ENCODE results near the gene PKIG. TPM values are rescaled to one million over a fixed set of nuclear protein-coding genes. Genes with fewer than 3 reads are reported as not detected.

The PKIG gene
- polyA plus RNA-seq, 1 donor from 2014 or later: 174 TPM

GRCh38 chr20:44593751-44594150, 11.4 kb downstream of the PKIG start:
- H3K4me3 ChIP-seq (ENCODE audit: low read length): no peak overlapping the region
- TF ChIP-seq EP300 (conservative IDR thresholded peaks at IDR 0.05; ENCODE audit: poor library complexity, severe bottlenecking): no peak
- TF ChIP-seq MXI1 (conservative IDR thresholded peaks at IDR 0.05; ENCODE audit: poor library complexity, severe bottlenecking): no peak
- no peak for TF ChIP-seq TAF1 (IDR thresholded peaks at IDR 0.05; ENCODE audit: low read depth)
- no peak for TF ChIP-seq POLR2AphosphoS5 (IDR thresholded peaks at IDR 0.05)
- TF ChIP-seq REST (IDR thresholded peaks at IDR 0.05; ENCODE audit: borderline replicate concordance): no peak
- no peak for TF ChIP-seq SMC3 (conservative IDR thresholded peaks at IDR 0.05; ENCODE audit: poor library complexity)
- no peak for TF ChIP-seq CTCF (IDR thresholded peaks at IDR 0.05; ENCODE audit: poor library complexity, severe bottlenecking)
- TF ChIP-seq EZH2 (IDR thresholded peaks at IDR 0.05; ENCODE audit: borderline replicate concordance, insufficient read depth, low read length, poor library complexity, severe bottlenecking): no peak
- no peak for TF ChIP-seq RAD21 (conservative IDR thresholded peaks at IDR 0.05)
- H3K27ac ChIP-seq (ENCODE audit: low read length): no peak overlapping the region
- no peaks in the 10 kb centered on the region for H3K79me2 ChIP-seq (replicated peaks; ENCODE audit: insufficient read depth, low read length)
- no peaks in the 10 kb centered on the region for H3K9me3 ChIP-seq (ENCODE audit: low read length)
- H3K27me3 ChIP-seq (ENCODE audit: insufficient read depth, low read depth, low read length): no peaks in the 10 kb centered on the region
- no peak overlapping the region for H3K9ac ChIP-seq (ENCODE audit: low read length)
- H4K20me1 ChIP-seq (ENCODE audit: insufficient read depth): no peaks in the 10 kb centered on the region
- H3F3A ChIP-seq (ENCODE audit: insufficient read depth, low read length, poor library complexity, severe bottlenecking): no peaks in the 10 kb centered on the region
- H3K4me2 ChIP-seq (ENCODE audit: low read length): no peak overlapping the region
- no peak overlapping the region for H2AFZ ChIP-seq (ENCODE audit: low read depth, low read length)
- no peaks in the 10 kb centered on the region for H3K9me2 ChIP-seq (ENCODE audit: insufficient read depth, low read length)
- no peaks in the 10 kb centered on the region for H3K36me3 ChIP-seq (ENCODE audit: insufficient read depth, low read length)

- Histone ChIP-seq H3K79me2 (replicated peaks; ENCODE audit: insufficient read depth, low read length) (no peaks in the 10 kb centered on the region), H2AFZ (ENCODE audit: low read depth, low read length) (no peak overlapping the region), H3K4me3 (ENCODE audit: low read length) (no peak overlapping the region), H3K4me2 (ENCODE audit: low read length) (no peak overlapping the region), H3K9me2 (ENCODE audit: insufficient read depth, low read length) (no peaks in the 10 kb centered on the region), H4K20me1 (ENCODE audit: insufficient read depth) (no peaks in the 10 kb centered on the region), H3K9ac (ENCODE audit: low read length) (no peak overlapping the region), H3K27ac (ENCODE audit: low read length) (no peak overlapping the region), H3K27me3 (ENCODE audit: insufficient read depth, low read depth, low read length) (no peaks in the 10 kb centered on the region), H3K9me3 (ENCODE audit: low read length) (no peaks in the 10 kb centered on the region), H3F3A (ENCODE audit: insufficient read depth, low read length, poor library complexity, severe bottlenecking) (no peaks in the 10 kb centered on the region), H3K36me3 (ENCODE audit: insufficient read depth, low read length) (no peaks in the 10 kb centered on the region)
- TF ChIP-seq CTCF (IDR thresholded peaks at IDR 0.05; ENCODE audit: poor library complexity, severe bottlenecking): no peak
- no peak for TF ChIP-seq EP300 (conservative IDR thresholded peaks at IDR 0.05; ENCODE audit: poor library complexity, severe bottlenecking)
- no peak for TF ChIP-seq MXI1 (conservative IDR thresholded peaks at IDR 0.05; ENCODE audit: poor library complexity, severe bottlenecking)
- TF ChIP-seq TAF1 (IDR thresholded peaks at IDR 0.05; ENCODE audit: low read depth): no peak
- no peak for TF ChIP-seq SMC3 (conservative IDR thresholded peaks at IDR 0.05; ENCODE audit: poor library complexity)
- TF ChIP-seq EZH2 (IDR thresholded peaks at IDR 0.05; ENCODE audit: borderline replicate concordance, insufficient read depth, low read length, poor library complexity, severe bottlenecking): no peak
- TF ChIP-seq RAD21 (conservative IDR thresholded peaks at IDR 0.05): no peak
- TF ChIP-seq POLR2AphosphoS5 (IDR thresholded peaks at IDR 0.05): no peak
- TF ChIP-seq REST (IDR thresholded peaks at IDR 0.05; ENCODE audit: borderline replicate concordance): no peak
These were observed 12.4 kb downstream of the PKIG start for GRCh38 chr20:44594730-44595129.

Data from neural cell (in vitro differentiated cells).